Measurements from ENCODE around the gene CNPY1. TPM values are rescaled to one million over a fixed set of nuclear protein-coding genes. Genes with fewer than 3 reads are reported as not detected.

Gene CNPY1
- total and polyA plus RNA-seq, 2 of the 8 experiments (the other 6 are each of a cell fraction or from before 2014, with no cell fraction given), result not detected

GRCh38 chr7:155524018-155524556 lies 22.3 kb downstream of the CNPY1 start (continued):
- TF ChIP-seq CHD2 (IDR thresholded peaks at IDR 0.05; ENCODE audit: low read length), result no peak

Data from H1 (cell line).